ENCODE data around the gene ULK4.
"Not testable (repeated sequence)": the region's sequence is repeated elsewhere in the genome, so short reads cannot be mapped to it uniquely, and the experiment has no call there.

- TF ChIP-seq CTCF, POLR2A (IDR thresholded peaks at IDR 0.05): not testable (repeated sequence)
Observed at GRCh38 chr3:41762867-41763266, 199.0 kb downstream of the ULK4 start.

Measured in lower leg skin (tissue), 3 donors.